NCI-H2227 (cell line): ENCODE results near the gene CEP135.
"Not testable (repeated sequence)": the region's sequence is repeated elsewhere in the genome, so short reads cannot be mapped to it uniquely, and the experiment has no call there.

Experiments used
- DNase-seq: peaks from one replicate; lab custom pipeline; 2025; ENCODE audit not compliant: unreplicated experiment; lab: John Stamatoyannopoulos, UW

Gene CEP135

GRCh38 chr4:55941881-55942396 lies 6.8 kb upstream of the CEP135 start:
- no peak for DNase-seq

- DNase-seq: no peak
Observed at GRCh38 chr4:55947254-55947882, 1.4 kb upstream of the CEP135 start.

GRCh38 chr4:55947912-55948725 lies 626 bp upstream of the CEP135 start:
- peak; percentile 27 for DNase-seq

- no peak for DNase-seq
Observed at GRCh38 chr4:55949482-55949802, 697 bp downstream of the CEP135 start.

GRCh38 chr4:55951191-55951922 lies 2.6 kb downstream of the CEP135 start:
- no peak for DNase-seq

- no peak for DNase-seq
Observed at GRCh38 chr4:55955710-55956109, 7.0 kb downstream of the CEP135 start.

- DNase-seq: no peak
Observed at GRCh38 chr4:55959655-55960054, 10.9 kb downstream of the CEP135 start.

GRCh38 chr4:55964046-55964445 lies 15.3 kb downstream of the CEP135 start:
- DNase-seq: no peak

- DNase-seq: no peak
Observed at GRCh38 chr4:55965585-55965984, 16.8 kb downstream of the CEP135 start.

GRCh38 chr4:55966324-55966723 lies 17.6 kb downstream of the CEP135 start:
- DNase-seq: not testable (repeated sequence)

GRCh38 chr4:55967376-55967775 lies 18.6 kb downstream of the CEP135 start:
- DNase-seq: no peak

GRCh38 chr4:55973650-55974049 lies 24.9 kb downstream of the CEP135 start:
- no peak for DNase-seq

- DNase-seq: no peak
Observed at GRCh38 chr4:55977811-55978210, 29.1 kb downstream of the CEP135 start.

- no peak for DNase-seq
Observed at GRCh38 chr4:55979562-55979961, 30.8 kb downstream of the CEP135 start.

GRCh38 chr4:55980725-55981124 lies 32.0 kb downstream of the CEP135 start:
- DNase-seq: no peak

GRCh38 chr4:55982976-55983375 lies 34.2 kb downstream of the CEP135 start:
- no peak for DNase-seq

- DNase-seq: no peak
Observed at GRCh38 chr4:55989766-55990165, 41.0 kb downstream of the CEP135 start.

- no peak for DNase-seq
Observed at GRCh38 chr4:55993994-55994663, 45.4 kb downstream of the CEP135 start.

GRCh38 chr4:55996646-55997045 lies 47.9 kb downstream of the CEP135 start:
- no peak for DNase-seq

GRCh38 chr4:56003606-56004005 lies 54.9 kb downstream of the CEP135 start:
- no peak for DNase-seq

GRCh38 chr4:56004235-56004634 lies 55.5 kb downstream of the CEP135 start:
- DNase-seq: no peak
